ENCODE measurements around the gene AUTS2.

DNA sequence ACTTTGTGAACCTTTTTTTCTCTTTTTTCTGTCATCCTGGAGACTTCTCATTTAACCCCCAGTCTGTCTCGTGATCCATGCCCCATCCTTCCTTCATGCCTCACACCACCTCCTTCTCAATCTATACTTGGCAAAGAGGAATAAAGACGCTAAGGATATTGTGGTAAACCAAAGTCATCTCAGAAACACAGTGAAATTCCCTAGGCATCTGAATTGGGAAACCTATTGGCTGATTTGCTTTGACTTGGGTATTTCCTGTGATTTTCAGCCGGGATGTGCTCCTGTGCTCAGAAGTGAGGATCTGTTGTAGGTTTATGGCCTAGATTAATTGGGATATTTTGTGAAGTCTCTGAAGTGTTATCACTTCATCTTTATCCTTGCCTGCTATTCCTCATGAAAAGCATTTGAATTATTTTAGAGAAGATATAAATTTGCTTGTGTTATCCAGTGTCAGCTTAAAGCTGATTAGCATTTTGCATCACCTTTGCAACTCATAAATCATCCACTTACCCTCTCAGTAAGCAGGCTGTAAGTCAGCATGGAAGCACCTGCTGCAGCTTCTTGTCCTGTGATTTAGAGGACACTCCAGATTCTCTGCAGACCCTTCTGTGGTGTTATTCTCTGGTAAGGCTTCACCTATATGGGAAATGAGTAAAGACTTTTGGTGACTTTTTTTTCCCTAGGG lies 138.0 kb downstream of the AUTS2 start:
- TF ChIP-seq, protein P1, sequence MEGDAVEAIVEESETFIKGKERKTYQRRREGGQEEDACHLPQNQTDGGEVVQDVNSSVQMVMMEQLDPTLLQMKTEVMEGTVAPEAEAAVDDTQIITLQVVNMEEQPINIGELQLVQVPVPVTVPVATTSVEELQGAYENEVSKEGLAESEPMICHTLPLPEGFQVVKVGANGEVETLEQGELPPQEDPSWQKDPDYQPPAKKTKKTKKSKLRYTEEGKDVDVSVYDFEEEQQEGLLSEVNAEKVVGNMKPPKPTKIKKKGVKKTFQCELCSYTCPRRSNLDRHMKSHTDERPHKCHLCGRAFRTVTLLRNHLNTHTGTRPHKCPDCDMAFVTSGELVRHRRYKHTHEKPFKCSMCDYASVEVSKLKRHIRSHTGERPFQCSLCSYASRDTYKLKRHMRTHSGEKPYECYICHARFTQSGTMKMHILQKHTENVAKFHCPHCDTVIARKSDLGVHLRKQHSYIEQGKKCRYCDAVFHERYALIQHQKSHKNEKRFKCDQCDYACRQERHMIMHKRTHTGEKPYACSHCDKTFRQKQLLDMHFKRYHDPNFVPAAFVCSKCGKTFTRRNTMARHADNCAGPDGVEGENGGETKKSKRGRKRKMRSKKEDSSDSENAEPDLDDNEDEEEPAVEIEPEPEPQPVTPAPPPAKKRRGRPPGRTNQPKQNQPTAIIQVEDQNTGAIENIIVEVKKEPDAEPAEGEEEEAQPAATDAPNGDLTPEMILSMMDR (conservative IDR thresholded peaks at IDR 0.05; ENCODE audit: low read depth in 2 of 2) = no peak
- TF ChIP-seq EZH2 (IDR thresholded peaks at IDR 0.05; ENCODE audit: low read depth, unreplicated experiment) (no peak), POLR2AphosphoS5 (IDR thresholded peaks at IDR 0.05; ENCODE audit: low read depth) (no peak), NANOG (IDR thresholded peaks at IDR 0.05; ENCODE audit: borderline replicate concordance) (no peak), EZH2phosphoT487 (IDR thresholded peaks at IDR 0.05; ENCODE audit: unreplicated experiment) (no peak)
- TF ChIP-seq, protein P2, sequence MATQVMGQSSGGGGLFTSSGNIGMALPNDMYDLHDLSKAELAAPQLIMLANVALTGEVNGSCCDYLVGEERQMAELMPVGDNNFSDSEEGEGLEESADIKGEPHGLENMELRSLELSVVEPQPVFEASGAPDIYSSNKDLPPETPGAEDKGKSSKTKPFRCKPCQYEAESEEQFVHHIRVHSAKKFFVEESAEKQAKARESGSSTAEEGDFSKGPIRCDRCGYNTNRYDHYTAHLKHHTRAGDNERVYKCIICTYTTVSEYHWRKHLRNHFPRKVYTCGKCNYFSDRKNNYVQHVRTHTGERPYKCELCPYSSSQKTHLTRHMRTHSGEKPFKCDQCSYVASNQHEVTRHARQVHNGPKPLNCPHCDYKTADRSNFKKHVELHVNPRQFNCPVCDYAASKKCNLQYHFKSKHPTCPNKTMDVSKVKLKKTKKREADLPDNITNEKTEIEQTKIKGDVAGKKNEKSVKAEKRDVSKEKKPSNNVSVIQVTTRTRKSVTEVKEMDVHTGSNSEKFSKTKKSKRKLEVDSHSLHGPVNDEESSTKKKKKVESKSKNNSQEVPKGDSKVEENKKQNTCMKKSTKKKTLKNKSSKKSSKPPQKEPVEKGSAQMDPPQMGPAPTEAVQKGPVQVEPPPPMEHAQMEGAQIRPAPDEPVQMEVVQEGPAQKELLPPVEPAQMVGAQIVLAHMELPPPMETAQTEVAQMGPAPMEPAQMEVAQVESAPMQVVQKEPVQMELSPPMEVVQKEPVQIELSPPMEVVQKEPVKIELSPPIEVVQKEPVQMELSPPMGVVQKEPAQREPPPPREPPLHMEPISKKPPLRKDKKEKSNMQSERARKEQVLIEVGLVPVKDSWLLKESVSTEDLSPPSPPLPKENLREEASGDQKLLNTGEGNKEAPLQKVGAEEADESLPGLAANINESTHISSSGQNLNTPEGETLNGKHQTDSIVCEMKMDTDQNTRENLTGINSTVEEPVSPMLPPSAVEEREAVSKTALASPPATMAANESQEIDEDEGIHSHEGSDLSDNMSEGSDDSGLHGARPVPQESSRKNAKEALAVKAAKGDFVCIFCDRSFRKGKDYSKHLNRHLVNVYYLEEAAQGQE (IDR thresholded peaks at IDR 0.05; ENCODE audit: unreplicated experiment) = no peak

Measured in GM23338 (cell line).